H1 (cell line): Measurements from ENCODE around the gene SLC9C1. TPM values are rescaled to one million over a fixed set of nuclear protein-coding genes. Genes with fewer than 3 reads are reported as not detected.

ENCODE experiments used
- TBP ChIP-seq: IDR thresholded peaks from 2 replicates; pipeline ENCODE4 v1.6.1; 2011; ENCODE audit warnings: low read depth, low read length, improper control_type of control experiment
- TCF12 ChIP-seq: IDR thresholded peaks from 2 replicates; pipeline ENCODE4 v1.6.1; 2011; ENCODE audit warnings: low read depth, mild to moderate bottlenecking, low read length
- polyA plus RNA-seq, 7 experiments: library from polyadenylated mRNA; depleted of rRNA in 3 of 7; stranded (reverse) in 5 of 7; unstranded in 2 of 7; fragments of >200 nt in 5 of 7; fragments of 200-250 nt in 2 of 7; gene quantifications; 1 replicate in 5 of 7; 2 replicates in 1 of 7; 4 replicates in 1 of 7; pipeline versions ENCODE4 v1.2.1 to v1.2.3, GENCODE V29; 2011 to 2013; ENCODE audit warnings: missing spikeins in 2 of 7, mixed read lengths in 2 of 7
- total RNA-seq: library from RNA; stranded (reverse); fragmentation: NEBNext Ultra II Directional; extraction: Animal tissue kit (Norgen Biotek cat#: 25700); gene quantifications from 2 replicates; pipeline ENCODE4 v1.2.1, GENCODE V29; 2021

The SLC9C1 gene
- total and polyA plus RNA-seq, 2 of the 8 experiments (the other 6 are each of a cell fraction or from before 2014, with no cell fraction given): 0.15 to 0.24 TPM

DNA sequence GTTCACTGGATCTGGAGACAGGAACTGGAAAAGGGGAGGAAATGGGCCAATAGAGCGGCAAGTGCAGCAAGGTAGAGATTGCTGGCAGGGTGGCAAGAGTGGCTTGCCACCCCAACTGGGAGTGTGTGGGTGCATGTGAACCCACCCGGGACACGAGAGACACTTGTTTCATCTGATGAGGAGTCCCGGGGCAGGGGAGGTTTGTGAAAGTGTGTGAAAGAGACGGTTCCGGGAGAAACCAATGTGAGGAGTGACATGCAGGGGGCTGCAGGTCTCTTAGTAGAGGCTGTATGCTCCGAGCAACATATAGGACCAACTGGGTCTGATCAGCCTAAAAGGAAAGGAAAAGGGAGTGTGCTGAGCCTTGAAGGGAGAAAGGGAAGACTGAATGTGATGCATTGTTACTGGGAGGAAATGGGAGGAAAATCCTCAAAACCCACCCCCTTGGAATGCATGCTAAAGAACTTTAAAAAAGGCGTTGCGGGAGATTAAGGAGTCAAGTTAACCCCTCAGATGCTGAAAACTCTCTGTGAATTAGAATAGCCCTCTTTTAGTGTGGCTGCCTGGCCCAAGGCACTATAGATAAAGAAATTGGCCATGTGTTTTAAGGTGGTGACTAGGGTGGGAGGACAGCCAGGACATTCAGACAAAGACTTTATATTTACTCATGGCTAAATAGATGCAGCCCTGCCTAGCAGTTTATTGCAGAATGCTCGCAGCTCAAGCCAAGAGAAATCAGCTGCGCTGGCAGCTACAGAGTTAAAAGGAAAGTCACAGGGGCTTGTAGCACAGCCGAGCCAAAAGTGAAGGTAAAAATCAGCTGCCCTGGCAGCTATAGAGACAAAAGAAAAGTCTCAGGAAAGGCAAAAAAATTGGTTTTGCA is 9.1 kb upstream of the SLC9C1 start (continued):
- TF ChIP-seq TBP (peak; percentile 70; the same call in 1 of the 2 replicates), TCF12 (no peak)
